ENCODE measurements around the gene FANCC.

FANCC gene

DNA sequence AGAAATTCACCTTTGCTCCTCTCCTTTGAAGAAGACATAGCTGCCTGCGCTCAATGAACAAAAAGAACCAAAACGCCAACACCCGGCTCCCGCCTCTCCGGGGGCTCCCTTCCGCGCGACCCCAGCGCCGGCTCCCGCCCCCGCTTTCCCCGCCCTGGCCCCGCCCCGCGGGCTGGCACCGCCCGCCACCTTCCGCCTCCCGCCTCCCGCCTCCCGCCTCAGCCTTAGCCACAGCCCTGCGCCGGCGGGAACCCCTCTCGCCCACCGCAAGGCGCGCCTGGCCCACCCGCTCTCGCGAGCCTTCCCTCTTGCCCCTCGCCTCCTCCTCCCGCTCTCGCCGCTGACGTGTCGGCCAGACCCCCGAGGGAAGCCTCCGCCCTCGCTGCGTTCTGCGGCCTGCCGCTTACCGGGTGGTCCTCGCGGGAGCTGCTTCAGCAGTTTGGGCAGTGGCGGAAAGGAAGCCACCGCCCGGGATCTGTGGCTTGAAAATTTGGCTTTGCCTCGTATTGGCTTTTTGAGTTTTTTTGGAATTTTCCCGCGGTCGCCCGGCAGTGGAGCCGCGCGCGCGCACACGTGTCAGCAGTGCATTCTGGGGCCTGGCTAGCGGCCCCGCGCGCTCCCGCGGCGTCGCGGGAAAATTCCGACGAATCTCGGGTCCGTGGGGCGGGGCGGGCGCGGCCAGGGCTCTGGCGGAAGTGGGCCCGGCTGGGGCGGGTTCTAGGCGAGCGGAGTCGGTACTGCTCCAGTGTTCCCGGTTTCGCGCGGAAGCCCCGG is at the start of gene FANCC:
Gene FANCC (minus strand): TSS at position 591 of the 774 bp plus-strand sequence. CDS start 68,418 bp downstream, outside the sequence.
- Histone ChIP-seq H3K9me3 (ENCODE audit: control insufficient read depth, insufficient read depth, low read length) (no peaks in the 10 kb centered on the region), H3K27me3 (ENCODE audit: control insufficient read depth, insufficient read depth, low read length) (no peaks in the 10 kb centered on the region), H3K9ac (ENCODE audit: low read depth, low read length) (peak within 1 kb of the TSS; percentile 96), H3K4me3 (ENCODE audit: low read depth, low read length) (peak within 1 kb of the TSS; percentile 76), H3K4me1 (ENCODE audit: control insufficient read depth, insufficient read depth, low read length) (peaks cover 8% of the 10 kb centered on the region), H3K36me3 (ENCODE audit: control insufficient read depth, insufficient read depth, low read length) (no peaks in the 10 kb centered on the region)

DNA sequence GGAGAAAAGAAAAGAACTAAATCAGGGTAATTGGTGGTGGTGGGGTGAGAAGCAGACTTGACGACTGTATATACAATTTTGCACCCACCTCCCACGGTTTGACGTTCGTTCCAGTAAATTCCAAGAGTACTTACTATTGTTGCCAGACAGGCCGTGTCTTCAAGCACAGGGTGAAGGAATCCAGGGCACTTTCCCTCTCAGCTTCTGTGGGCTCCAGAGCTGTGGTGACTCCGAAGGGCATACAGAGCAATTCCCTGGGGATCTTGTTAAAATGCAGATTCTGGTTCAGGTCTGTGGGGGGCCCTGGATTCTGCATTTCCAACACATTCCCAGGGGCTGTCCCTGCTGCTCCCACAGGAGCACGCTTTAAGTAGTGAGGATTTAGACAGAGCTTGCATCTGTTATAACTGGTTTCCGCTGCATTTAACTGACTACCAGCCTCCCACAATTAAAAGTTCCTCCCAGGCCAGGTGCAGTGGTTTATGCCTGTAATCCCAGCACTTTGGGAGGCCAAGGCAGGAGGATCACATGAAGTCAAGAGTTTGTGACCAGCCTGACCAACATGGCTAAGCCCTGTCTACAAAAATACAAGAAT is 49.3 kb upstream of the FANCC start:
- Histone ChIP-seq H3K4me3 (ENCODE audit: low read depth, low read length) (no peak overlapping the region), H3K9me3 (ENCODE audit: control insufficient read depth, insufficient read depth, low read length) (no peaks in the 10 kb centered on the region), H3K4me1 (ENCODE audit: control insufficient read depth, insufficient read depth, low read length) (peaks cover 8% of the 10 kb centered on the region), H3K27me3 (ENCODE audit: control insufficient read depth, insufficient read depth, low read length) (no peaks in the 10 kb centered on the region), H3K9ac (ENCODE audit: low read depth, low read length) (peak overlapping the region; percentile 51), H3K36me3 (ENCODE audit: control insufficient read depth, insufficient read depth, low read length) (no peaks in the 10 kb centered on the region)

DNA sequence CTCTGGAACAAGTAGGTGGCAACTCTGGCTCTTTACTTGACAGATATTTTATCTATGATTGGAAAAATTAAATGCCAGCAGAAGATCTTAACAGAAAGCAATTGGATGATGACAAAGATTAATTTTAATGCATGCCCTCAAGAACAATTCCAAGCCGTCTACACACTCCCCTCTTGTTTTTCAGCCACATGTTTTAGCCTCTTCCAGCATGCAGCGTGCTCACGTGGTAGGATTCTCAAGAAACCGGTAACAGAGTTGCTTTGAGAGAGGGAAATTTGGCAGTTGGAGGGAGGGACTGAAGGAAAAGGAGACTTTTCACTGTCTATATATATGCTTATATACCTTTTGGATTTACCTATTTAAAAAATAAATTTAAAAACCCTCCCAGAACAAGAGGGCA is 48.3 kb upstream of the FANCC start:
- Histone ChIP-seq H3K9ac (ENCODE audit: low read depth, low read length) (no peak overlapping the region), H3K27me3 (ENCODE audit: control insufficient read depth, insufficient read depth, low read length) (no peaks in the 10 kb centered on the region), H3K4me3 (ENCODE audit: low read depth, low read length) (no peak overlapping the region), H3K36me3 (ENCODE audit: control insufficient read depth, insufficient read depth, low read length) (no peaks in the 10 kb centered on the region), H3K9me3 (ENCODE audit: control insufficient read depth, insufficient read depth, low read length) (no peaks in the 10 kb centered on the region), H3K4me1 (ENCODE audit: control insufficient read depth, insufficient read depth, low read length) (peaks cover 8% of the 10 kb centered on the region)

DNA sequence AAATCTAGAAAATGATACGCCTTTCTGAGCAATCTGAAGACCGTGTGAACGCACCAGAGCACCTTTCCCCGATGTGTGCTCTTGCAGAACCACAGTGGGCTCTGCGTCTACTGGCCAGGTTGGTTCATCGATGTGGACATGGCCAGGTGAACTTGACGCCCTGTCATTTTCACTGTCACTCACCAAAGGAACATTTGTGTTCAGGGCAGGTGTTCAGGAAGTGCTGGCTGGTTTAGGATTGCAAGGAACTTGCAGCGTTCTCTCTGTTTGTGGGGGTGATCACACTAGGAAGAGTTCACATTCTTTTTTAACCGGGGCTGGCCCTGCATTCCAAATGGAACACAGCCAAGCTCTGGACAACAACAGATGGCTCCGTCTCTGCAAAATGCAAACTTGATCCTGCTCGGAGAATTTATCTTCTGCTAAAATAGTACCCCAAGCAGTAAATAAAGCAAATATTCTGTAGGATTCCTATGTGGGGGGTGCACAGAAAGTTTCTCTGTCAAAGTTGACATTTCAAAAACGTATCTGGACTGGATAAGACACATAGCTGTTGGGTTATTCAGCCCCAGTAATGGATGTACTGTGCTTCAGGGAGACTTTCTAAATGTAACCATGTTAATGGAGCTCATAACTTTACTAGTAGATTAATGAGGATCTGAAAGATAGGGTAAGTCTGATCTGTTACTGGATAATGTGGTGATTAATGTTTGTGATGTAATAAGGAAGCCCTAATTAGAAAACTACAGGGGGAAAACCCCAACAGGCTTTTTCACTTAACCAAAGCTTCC is 45.7 kb upstream of the FANCC start:
- Histone ChIP-seq H3K27me3 (ENCODE audit: control insufficient read depth, insufficient read depth, low read length) (no peaks in the 10 kb centered on the region), H3K9me3 (ENCODE audit: control insufficient read depth, insufficient read depth, low read length) (no peaks in the 10 kb centered on the region), H3K4me3 (ENCODE audit: low read depth, low read length) (no peak overlapping the region), H3K9ac (ENCODE audit: low read depth, low read length) (no peak overlapping the region), H3K36me3 (ENCODE audit: control insufficient read depth, insufficient read depth, low read length) (no peaks in the 10 kb centered on the region), H3K4me1 (ENCODE audit: control insufficient read depth, insufficient read depth, low read length) (peaks cover 8% of the 10 kb centered on the region)

- no peak overlapping the region for H3K4me3 ChIP-seq (ENCODE audit: low read depth, low read length)
- H3K27me3 ChIP-seq (ENCODE audit: control insufficient read depth, insufficient read depth, low read length), result no peaks in the 10 kb centered on the region
- H3K9me3 ChIP-seq (ENCODE audit: control insufficient read depth, insufficient read depth, low read length), result no peaks in the 10 kb centered on the region
- no peak overlapping the region for H3K9ac ChIP-seq (ENCODE audit: low read depth, low read length)
- no peaks in the 10 kb centered on the region for H3K36me3 ChIP-seq (ENCODE audit: control insufficient read depth, insufficient read depth, low read length)
- H3K4me1 ChIP-seq (ENCODE audit: control insufficient read depth, insufficient read depth, low read length), result no peaks in the 10 kb centered on the region
Measured at GRCh38 chr9:95360866-95361265, 43.4 kb upstream of the FANCC start.

DNA sequence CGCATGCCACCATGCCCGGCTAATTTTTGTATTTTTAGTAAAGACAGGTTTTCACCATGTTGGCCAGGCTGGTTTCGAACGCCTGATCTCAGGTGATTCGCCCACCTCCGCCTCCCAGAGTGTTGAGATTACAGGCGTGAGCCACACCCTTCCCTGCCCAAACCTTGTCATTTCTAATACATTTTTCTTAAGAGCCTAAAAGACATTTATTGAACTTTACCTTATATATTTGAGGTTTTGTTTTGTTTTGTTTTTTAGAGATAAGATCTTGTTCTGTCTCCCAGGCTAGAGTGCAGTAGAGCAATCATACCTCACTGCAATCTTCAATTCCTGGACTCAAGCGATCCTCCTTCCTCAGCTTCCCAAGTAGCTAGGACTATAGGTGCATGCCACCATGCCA is 39.8 kb upstream of the FANCC start:
- H3K9ac ChIP-seq (ENCODE audit: low read depth, low read length), result no peak overlapping the region
- H3K27me3 ChIP-seq (ENCODE audit: control insufficient read depth, insufficient read depth, low read length), result no peaks in the 10 kb centered on the region
- no peak overlapping the region for H3K4me3 ChIP-seq (ENCODE audit: low read depth, low read length)
- H3K4me1 ChIP-seq (ENCODE audit: control insufficient read depth, insufficient read depth, low read length), result no peaks in the 10 kb centered on the region
- H3K36me3 ChIP-seq (ENCODE audit: control insufficient read depth, insufficient read depth, low read length), result no peaks in the 10 kb centered on the region
- no peaks in the 10 kb centered on the region for H3K9me3 ChIP-seq (ENCODE audit: control insufficient read depth, insufficient read depth, low read length)

GRCh38 chr9:95355500-95355899 is 38.0 kb upstream of the FANCC start:
- H3K4me1 ChIP-seq (ENCODE audit: control insufficient read depth, insufficient read depth, low read length), result no peaks in the 10 kb centered on the region

DNA sequence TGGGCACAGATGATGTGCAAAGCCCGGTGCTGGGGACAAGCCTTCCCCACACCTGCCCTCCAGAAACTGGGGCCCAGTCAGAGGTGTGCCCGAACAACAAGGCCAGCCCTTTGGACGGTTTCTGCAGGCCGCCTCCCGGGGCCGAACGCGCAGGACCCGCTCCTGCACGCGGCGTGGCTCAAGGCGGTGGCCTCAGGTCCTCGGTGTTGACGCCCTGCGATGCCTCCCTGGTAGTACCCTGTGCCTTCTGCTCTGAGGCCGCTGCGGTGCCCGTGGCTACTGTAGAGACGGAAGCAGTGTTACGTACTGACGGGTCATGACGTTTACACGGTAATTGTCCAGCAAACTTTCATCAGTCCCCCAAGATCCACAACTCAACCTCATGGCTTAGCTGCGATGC is 33.5 kb upstream of the FANCC start:
- Histone ChIP-seq H3K27me3 (ENCODE audit: control insufficient read depth, insufficient read depth, low read length) (peaks cover 39% of the 10 kb centered on the region), H3K4me3 (ENCODE audit: low read depth, low read length) (no peak overlapping the region), H3K9me3 (ENCODE audit: control insufficient read depth, insufficient read depth, low read length) (no peaks in the 10 kb centered on the region)

More at GRCh38 chr9:95355500-95355899, 38.0 kb upstream of the FANCC start:
- no peaks in the 10 kb centered on the region for H3K9me3 ChIP-seq (ENCODE audit: control insufficient read depth, insufficient read depth, low read length)
- H3K27me3 ChIP-seq (ENCODE audit: control insufficient read depth, insufficient read depth, low read length), result peaks cover 9% of the 10 kb centered on the region
- H3K36me3 ChIP-seq (ENCODE audit: control insufficient read depth, insufficient read depth, low read length), result no peaks in the 10 kb centered on the region
- no peak overlapping the region for H3K4me3 ChIP-seq (ENCODE audit: low read depth, low read length)
- no peak overlapping the region for H3K9ac ChIP-seq (ENCODE audit: low read depth, low read length)

DNA sequence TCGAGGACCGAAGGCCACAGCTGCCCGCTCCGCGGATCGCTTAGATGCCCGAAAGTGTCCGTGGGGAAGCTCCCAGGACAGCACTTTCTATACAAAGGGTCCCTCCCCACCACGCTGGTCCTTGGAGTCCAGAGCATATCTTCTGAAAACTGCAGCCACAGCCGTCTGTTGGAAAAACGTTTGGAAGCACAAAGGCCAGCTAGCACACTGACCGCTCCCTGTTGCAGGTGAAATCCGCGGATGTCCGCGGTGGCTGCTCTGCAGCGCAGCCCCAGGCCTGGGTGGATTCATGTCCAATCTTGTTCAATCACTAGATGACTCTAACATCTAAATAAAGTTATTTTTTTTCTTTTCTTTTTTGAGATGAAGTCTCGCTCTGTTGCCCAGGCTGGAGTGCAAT is 32.8 kb upstream of the FANCC start:
- Histone ChIP-seq H3K9ac (ENCODE audit: low read depth, low read length) (no peak overlapping the region), H3K4me3 (ENCODE audit: low read depth, low read length) (peak overlapping the region; percentile 75)

More for the DNA sequence above, 33.5 kb upstream of the FANCC start:
- Histone ChIP-seq H3K9ac (ENCODE audit: low read depth, low read length) (no peak overlapping the region), H3K36me3 (ENCODE audit: control insufficient read depth, insufficient read depth, low read length) (no peaks in the 10 kb centered on the region), H3K4me1 (ENCODE audit: control insufficient read depth, insufficient read depth, low read length) (peaks cover 3% of the 10 kb centered on the region)

GRCh38 chr9:95349091-95350038 is 31.9 kb upstream of the FANCC start:
- Histone ChIP-seq H3K4me1 (ENCODE audit: control insufficient read depth, insufficient read depth, low read length) (peaks cover 3% of the 10 kb centered on the region), H3K9ac (ENCODE audit: low read depth, low read length) (peak overlapping the region; percentile 70), H3K27me3 (ENCODE audit: control insufficient read depth, insufficient read depth, low read length) (peaks cover 39% of the 10 kb centered on the region), H3K4me3 (ENCODE audit: low read depth, low read length) (peak overlapping the region; percentile 75), H3K9me3 (ENCODE audit: control insufficient read depth, insufficient read depth, low read length) (no peaks in the 10 kb centered on the region), H3K36me3 (ENCODE audit: control insufficient read depth, insufficient read depth, low read length) (no peaks in the 10 kb centered on the region)

More for the DNA sequence above, 32.8 kb upstream of the FANCC start:
- peaks cover 39% of the 10 kb centered on the region for H3K27me3 ChIP-seq (ENCODE audit: control insufficient read depth, insufficient read depth, low read length)
- no peaks in the 10 kb centered on the region for H3K36me3 ChIP-seq (ENCODE audit: control insufficient read depth, insufficient read depth, low read length)
- peaks cover 3% of the 10 kb centered on the region for H3K4me1 ChIP-seq (ENCODE audit: control insufficient read depth, insufficient read depth, low read length)
- H3K9me3 ChIP-seq (ENCODE audit: control insufficient read depth, insufficient read depth, low read length), result no peaks in the 10 kb centered on the region

DNA sequence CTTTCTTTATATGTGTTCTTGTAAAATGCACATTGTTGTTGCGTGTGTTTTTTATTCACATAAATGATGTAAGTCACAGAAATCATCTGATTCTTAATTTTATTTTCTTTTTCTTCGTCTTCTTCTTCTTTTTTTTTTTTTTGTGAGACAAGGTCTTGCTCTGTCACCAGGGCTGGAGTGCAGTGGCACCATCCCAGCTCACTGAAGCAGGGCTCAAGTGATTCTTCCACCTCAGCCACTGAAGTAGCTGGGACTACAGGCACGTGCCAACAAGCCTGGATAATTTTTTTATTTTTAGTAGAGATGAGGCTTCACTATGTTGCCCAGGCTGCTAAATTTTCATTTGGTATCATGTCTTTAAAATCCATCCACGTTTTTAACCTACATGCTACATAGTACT is 28.5 kb upstream of the FANCC start:
- Histone ChIP-seq H3K27me3 (ENCODE audit: control insufficient read depth, insufficient read depth, low read length) (peaks cover 34% of the 10 kb centered on the region), H3K4me1 (ENCODE audit: control insufficient read depth, insufficient read depth, low read length) (peaks cover 3% of the 10 kb centered on the region), H3K9ac (ENCODE audit: low read depth, low read length) (no peak overlapping the region), H3K9me3 (ENCODE audit: control insufficient read depth, insufficient read depth, low read length) (no peaks in the 10 kb centered on the region), H3K36me3 (ENCODE audit: control insufficient read depth, insufficient read depth, low read length) (no peaks in the 10 kb centered on the region), H3K4me3 (ENCODE audit: low read depth, low read length) (no peak overlapping the region)
